Keratinocyte (primary cell): ENCODE measurements around the gene DENND2C. TPM values are rescaled to one million over a fixed set of nuclear protein-coding genes. Genes with fewer than 3 reads are reported as not detected.

Source experiments
- DNase-seq: peaks from one replicate; pipeline ENCODE4 v3.0.0-alpha.2; 2011; ENCODE audit warnings: low read depth, missing footprints, low spot score
- FAIRE-seq: peaks from 2 replicates; lab custom pipeline; 2011; peaks lifted over from hg19 to GRCh38; lab: Jason Lieb, UNC
- H2AFZ ChIP-seq: 2 replicates; pipeline ENCODE4 v1.6.0; 2012; ENCODE audit warnings: low read length, control low read depth, inconsistent platforms; ENCODE audit not compliant: control insufficient read depth
- H3K27ac ChIP-seq: 2 replicates; pipeline ENCODE4 v1.5.1; 2011; ENCODE audit warnings: low read length; ENCODE audit not compliant: control insufficient read depth, insufficient read depth
- H3K27me3 ChIP-seq: 3 replicates; pipeline ENCODE4 v1.6.0; 2011; ENCODE audit warnings: low read length; ENCODE audit not compliant: control insufficient read depth, insufficient read depth; ENCODE audit errors: extremely low read depth
- H3K36me3 ChIP-seq, 2 experiments: 2 replicates in 1 of 2; 3 replicates in 1 of 2; pipeline ENCODE4 v1.5.1; 2011; ENCODE audit warnings: low read length in 2 of 2, mild to moderate bottlenecking in 1 of 2; ENCODE audit not compliant: control insufficient read depth in 2 of 2, insufficient read depth in 2 of 2; ENCODE audit errors: extremely low read depth in 1 of 2
- H3K4me1 ChIP-seq: 3 replicates; pipeline ENCODE4 v1.5.1; 2011; ENCODE audit warnings: low read length; ENCODE audit not compliant: control insufficient read depth, insufficient read depth; ENCODE audit errors: extremely low read depth
- H3K4me2 ChIP-seq: 3 replicates; pipeline ENCODE4 v1.6.0; 2011; ENCODE audit warnings: low read depth, low read length; ENCODE audit not compliant: control insufficient read depth, insufficient read depth; ENCODE audit errors: extremely low read depth
- H3K4me3 ChIP-seq, 3 experiments: fragments of 200-600 bp in 1 of 3; sonication (generic) in 1 of 3; 2 replicates in 2 of 3; 3 replicates in 1 of 3; pipeline ENCODE4 v1.5.1; 2011 to 2016; ENCODE audit warnings: low read length in 3 of 3, mild to moderate bottlenecking in 3 of 3, control low read depth in 2 of 3, inconsistent platforms in 1 of 3, low read depth in 1 of 3, mixed read lengths in 1 of 3, mixed run types in 1 of 3, moderate library complexity in 1 of 3; ENCODE audit not compliant: control insufficient read depth in 2 of 3, insufficient read depth in 2 of 3; ENCODE audit errors: extremely low read depth in 1 of 3
- H3K79me2 ChIP-seq: 2 replicates; pipeline ENCODE4 v1.6.0; 2012; ENCODE audit warnings: low read length; ENCODE audit not compliant: control insufficient read depth, insufficient read depth
- H3K9ac ChIP-seq: 3 replicates; pipeline ENCODE4 v1.6.0; 2011; ENCODE audit warnings: low read length; ENCODE audit not compliant: control insufficient read depth, insufficient read depth; ENCODE audit errors: extremely low read depth
- H3K9me1 ChIP-seq: 3 replicates; pipeline ENCODE4 v1.6.0; 2011; ENCODE audit warnings: low read length; ENCODE audit not compliant: control insufficient read depth, insufficient read depth; ENCODE audit errors: extremely low read depth
- H3K9me3 ChIP-seq: 2 replicates; pipeline ENCODE4 v1.5.1; 2012; ENCODE audit warnings: low read depth, low read length; ENCODE audit not compliant: control insufficient read depth
- H4K20me1 ChIP-seq: 3 replicates; pipeline ENCODE4 v1.6.0; 2011; ENCODE audit warnings: low read length; ENCODE audit not compliant: control insufficient read depth, insufficient read depth; ENCODE audit errors: extremely low read depth
- EZH2 ChIP-seq: IDR thresholded peaks from one replicate; pipeline ENCODE4 v1.6.1; 2012; ENCODE audit warnings: inconsistent platforms, mild to moderate bottlenecking, low read length, moderate library complexity
- dilution Hi-C: fragments of 300-500 bp; cut with MboI; formaldehyde crosslinking; loops from one replicate; pipeline ENCODE4 v1.7.0; 2020; ENCODE audit warnings: low sequenced_read_pairs; ENCODE audit not compliant: extremely low pct_ligation_motif_present
- polyA plus RNA-seq, 5 experiments: library from polyadenylated mRNA; depleted of rRNA in 3 of 5; stranded (reverse) in 3 of 5; stranded (forward) in 1 of 5; unstranded in 1 of 5; fragments of >200 nt; gene quantifications; 1 replicate in 1 of 5; 2 replicates in 3 of 5; 3 replicates in 1 of 5; pipeline versions ENCODE4 v1.2.1 to v1.2.3, GENCODE V29; 2011 to 2012; ENCODE audit warnings: missing spikeins in 2 of 5, low read depth in 1 of 5, low replicate concordance in 1 of 5
- TF ChIP-seq, protein P1 (sequence below), 3 experiments: IDR thresholded peaks in 1 of 3; conservative IDR thresholded peaks in 1 of 3; optimal IDR thresholded peaks in 1 of 3; 2 replicates in 2 of 3; 3 replicates in 1 of 3; pipeline versions ENCODE3 to v1.5.1; 2011; ENCODE audit warnings: low read length in 3 of 3, mild to moderate bottlenecking in 3 of 3, moderate library complexity in 2 of 3, control low read depth in 1 of 3, inconsistent platforms in 1 of 3; ENCODE audit not compliant: insufficient read depth in 2 of 3; ENCODE audit errors: extremely low read depth in 1 of 3

DENND2C gene
- polyA plus RNA-seq, 1 donor (not counting 4 experiments of a cell fraction or from before 2014, with no cell fraction given): 9.5 TPM

DNA sequence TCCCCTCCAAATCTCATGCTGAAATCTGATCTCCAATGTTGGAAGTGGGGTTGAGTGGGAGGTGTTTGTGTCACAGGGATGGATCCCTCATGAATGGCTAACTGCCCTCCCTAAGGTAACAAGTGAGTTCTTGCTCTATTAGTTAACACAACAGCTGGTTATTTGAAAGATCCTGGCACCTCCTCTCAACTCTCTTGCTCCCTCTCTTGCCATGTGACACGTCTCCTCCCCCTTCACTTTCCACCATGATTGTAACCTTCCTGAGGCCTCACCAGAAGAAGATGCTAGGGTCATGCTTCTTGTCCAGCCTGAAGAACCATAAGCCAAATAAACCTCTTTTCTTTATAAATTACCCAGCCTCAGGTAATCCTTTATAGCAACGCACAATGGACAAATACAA, 28.5 kb downstream of the DENND2C start:
- no peak overlapping the region for H3K4me3 ChIP-seq
- dilution Hi-C loops: no loop called here
- H3K27me3 ChIP-seq: no peaks in the 10 kb centered on the region
- H3K79me2 ChIP-seq: peaks cover 2% of the 10 kb centered on the region
- no peaks in the 10 kb centered on the region for H3K9me3 ChIP-seq
- no peaks in the 10 kb centered on the region for H4K20me1 ChIP-seq
- H3K9ac ChIP-seq: no peak overlapping the region
- H3K27ac ChIP-seq: no peak overlapping the region
- no peak for DNase-seq
- H3K9me1 ChIP-seq: no peaks in the 10 kb centered on the region
- no peak overlapping the region for H2AFZ ChIP-seq
- no peak overlapping the region for H3K4me2 ChIP-seq
- no peak for TF ChIP-seq EZH2
- TF ChIP-seq, protein P1, sequence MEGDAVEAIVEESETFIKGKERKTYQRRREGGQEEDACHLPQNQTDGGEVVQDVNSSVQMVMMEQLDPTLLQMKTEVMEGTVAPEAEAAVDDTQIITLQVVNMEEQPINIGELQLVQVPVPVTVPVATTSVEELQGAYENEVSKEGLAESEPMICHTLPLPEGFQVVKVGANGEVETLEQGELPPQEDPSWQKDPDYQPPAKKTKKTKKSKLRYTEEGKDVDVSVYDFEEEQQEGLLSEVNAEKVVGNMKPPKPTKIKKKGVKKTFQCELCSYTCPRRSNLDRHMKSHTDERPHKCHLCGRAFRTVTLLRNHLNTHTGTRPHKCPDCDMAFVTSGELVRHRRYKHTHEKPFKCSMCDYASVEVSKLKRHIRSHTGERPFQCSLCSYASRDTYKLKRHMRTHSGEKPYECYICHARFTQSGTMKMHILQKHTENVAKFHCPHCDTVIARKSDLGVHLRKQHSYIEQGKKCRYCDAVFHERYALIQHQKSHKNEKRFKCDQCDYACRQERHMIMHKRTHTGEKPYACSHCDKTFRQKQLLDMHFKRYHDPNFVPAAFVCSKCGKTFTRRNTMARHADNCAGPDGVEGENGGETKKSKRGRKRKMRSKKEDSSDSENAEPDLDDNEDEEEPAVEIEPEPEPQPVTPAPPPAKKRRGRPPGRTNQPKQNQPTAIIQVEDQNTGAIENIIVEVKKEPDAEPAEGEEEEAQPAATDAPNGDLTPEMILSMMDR (optimal IDR thresholded peaks at IDR 0.05 in 1 of 3, IDR thresholded peaks at IDR 0.05 in 1 of 3, conservative IDR thresholded peaks at IDR 0.05 in 1 of 3; ENCODE audit: extremely low read depth in 1 of 3, insufficient read depth in 2 of 3, low read length in 3 of 3): no peak
- FAIRE-seq: no peak
- peaks cover 0 to 1% of the 10 kb centered on the region in 2 experiments for H3K36me3 ChIP-seq
- no peaks in the 10 kb centered on the region for H3K4me1 ChIP-seq

DNA sequence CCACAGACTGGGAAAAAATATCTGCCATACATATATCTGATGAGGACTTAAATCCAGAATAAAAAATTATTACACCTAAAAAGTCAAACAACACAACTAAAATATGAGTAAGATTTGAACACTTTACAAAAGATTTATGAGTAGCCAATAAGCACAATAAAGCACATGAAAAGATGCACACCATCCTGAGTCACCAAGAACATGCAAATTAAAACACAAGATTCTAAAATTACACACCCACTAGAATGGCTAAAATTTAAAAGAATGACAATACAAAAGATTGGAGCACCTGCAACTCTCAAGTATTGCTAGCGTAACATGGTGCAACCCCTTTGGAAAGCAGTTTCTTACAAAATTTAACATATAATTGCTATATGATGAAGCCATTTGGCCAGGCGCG, 30.9 kb downstream of the DENND2C start:
- H3K27ac ChIP-seq: no peak overlapping the region
- TF ChIP-seq, protein P1 (optimal IDR thresholded peaks at IDR 0.05 in 1 of 3, IDR thresholded peaks at IDR 0.05 in 1 of 3, conservative IDR thresholded peaks at IDR 0.05 in 1 of 3; ENCODE audit: extremely low read depth in 1 of 3, insufficient read depth in 2 of 3, low read length in 3 of 3): no peak
- no peak for TF ChIP-seq EZH2
- H3K9ac ChIP-seq: no peak overlapping the region
- H3K4me1 ChIP-seq: no peaks in the 10 kb centered on the region
- no peaks in the 10 kb centered on the region for H4K20me1 ChIP-seq
- no peak overlapping the region for H3K4me3 ChIP-seq
- no peaks in the 10 kb centered on the region for H3K79me2 ChIP-seq
- H3K9me3 ChIP-seq: no peaks in the 10 kb centered on the region
- H3K36me3 ChIP-seq: peaks cover 0 to 1% of the 10 kb centered on the region in 2 experiments
- DNase-seq (no peak), FAIRE-seq (no peak)
- no peak overlapping the region for H2AFZ ChIP-seq
- dilution Hi-C loops: no loop called here
- no peak overlapping the region for H3K4me2 ChIP-seq
- H3K27me3 ChIP-seq: no peaks in the 10 kb centered on the region
- no peaks in the 10 kb centered on the region for H3K9me1 ChIP-seq
